ENCODE results near the gene SNCB. TPM values are rescaled to one million over a fixed set of nuclear protein-coding genes. Genes with fewer than 3 reads are reported as not detected.
A peak's percentile ranks its signal among the peaks of the same experiment; 100 is the strongest.
"Not testable (repeated sequence)": the region's sequence is repeated elsewhere in the genome, so short reads cannot be mapped to it uniquely, and the experiment has no call there.

The SNCB gene
- total RNA-seq, 1 donor: not detected

DNA sequence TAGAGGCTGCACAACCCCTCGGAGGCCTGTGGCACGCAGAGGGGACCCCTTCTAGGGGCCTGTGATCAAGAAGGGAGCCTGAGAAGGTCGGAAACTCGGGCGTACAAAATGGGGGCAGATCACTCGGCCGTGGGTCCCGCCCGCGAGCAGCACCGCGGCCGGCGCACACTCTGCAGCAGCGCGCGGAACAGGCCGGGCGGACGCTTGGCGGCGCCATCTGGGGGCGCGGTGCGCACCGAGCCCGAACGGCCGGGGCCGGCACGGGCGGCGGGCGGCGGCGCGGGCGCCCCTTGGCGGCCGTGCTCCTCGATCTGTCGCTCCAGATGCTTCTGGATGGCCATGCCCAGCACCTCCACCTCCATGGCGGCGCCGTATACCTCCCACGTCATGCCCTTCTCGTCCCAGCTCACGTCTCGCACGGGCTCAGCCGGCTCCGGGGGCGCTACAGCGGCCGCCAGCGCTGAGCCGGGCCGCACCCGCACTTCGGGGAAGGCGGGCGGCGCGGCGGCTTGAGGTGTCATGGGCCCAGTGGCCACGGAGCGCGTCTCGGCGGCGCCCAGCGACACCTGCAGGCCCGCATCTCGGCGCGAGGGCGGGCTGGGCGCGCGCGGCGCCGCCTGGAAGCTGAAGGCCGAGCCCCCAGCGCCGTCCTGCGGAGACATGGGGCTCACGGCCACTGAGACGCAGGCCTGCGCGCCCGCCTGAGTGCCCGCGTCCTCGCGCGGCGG, 33.5 kb downstream of the SNCB start:
- peak; percentile 33 for DNase-seq (ENCODE audit: low read depth)
- no peak overlapping the region for H3K4me3 ChIP-seq (ENCODE audit: low read depth, low read length)
- peak; percentile 20 for TF ChIP-seq CTCF (IDR thresholded peaks at IDR 0.05; ENCODE audit: insufficient read depth, low read depth, low read length)

DNA sequence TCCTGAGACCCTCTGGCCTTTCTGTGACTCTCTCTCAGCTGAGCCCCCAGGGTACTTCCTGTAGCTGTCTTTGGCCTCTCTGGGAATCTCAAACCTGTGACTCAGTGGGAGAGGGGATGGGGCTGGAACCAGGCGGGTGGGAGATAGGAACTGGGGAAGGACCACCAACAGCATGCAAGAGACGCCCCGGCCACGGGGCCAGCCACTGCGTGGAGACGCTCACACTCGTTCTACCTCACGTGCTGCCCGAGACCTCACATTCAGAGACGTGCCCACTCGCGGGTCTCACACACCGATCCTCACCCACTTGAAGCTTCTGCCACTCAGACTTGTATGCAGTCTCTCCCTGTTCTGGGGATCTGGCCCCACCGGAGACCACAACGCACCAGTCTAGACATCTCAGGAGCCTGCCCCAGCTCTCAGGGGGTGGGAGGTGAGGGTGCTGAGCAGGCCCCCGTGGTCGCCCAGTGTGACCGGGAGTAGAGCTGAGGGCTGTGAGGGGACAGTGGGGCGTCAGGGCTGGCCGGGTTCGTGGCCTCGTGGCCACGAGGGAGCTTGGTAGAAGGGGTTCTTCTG, 34.2 kb downstream of the SNCB start:
- TF ChIP-seq CTCF (IDR thresholded peaks at IDR 0.05; ENCODE audit: insufficient read depth, low read depth, low read length): no peak
- H3K4me3 ChIP-seq (ENCODE audit: low read depth, low read length): no peak overlapping the region
- no peak for DNase-seq (ENCODE audit: low read depth)

DNA sequence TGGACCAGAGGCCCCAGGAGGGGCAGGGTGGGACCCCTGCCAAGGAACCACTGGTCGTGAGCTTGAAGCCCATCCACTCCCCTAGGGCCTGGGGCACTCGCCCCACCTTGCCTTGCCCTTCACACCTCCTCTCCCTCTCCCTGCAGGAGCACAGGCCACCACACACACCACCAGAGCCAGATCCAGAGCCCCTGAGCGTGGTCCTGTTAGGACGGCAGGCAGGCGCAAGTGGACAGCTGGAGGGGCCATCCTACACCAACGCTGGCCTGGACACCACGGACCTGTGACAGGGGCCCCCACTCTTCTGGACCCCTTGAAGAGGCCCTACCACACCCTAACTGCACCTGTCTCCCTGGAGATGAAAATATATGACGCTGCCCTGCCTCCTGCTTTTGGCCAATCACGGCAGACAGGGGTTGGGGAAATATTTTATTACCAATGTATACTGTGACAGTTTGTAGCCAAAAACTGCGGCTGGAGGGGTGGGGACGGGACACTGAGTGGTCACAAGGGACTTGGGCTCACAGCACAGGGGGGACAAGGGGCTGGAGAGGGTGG, 34.9 kb downstream of the SNCB start:
- no peak overlapping the region for H3K4me3 ChIP-seq (ENCODE audit: low read depth, low read length)
- no peak for DNase-seq (ENCODE audit: low read depth)
- no peak for TF ChIP-seq CTCF (IDR thresholded peaks at IDR 0.05; ENCODE audit: insufficient read depth, low read depth, low read length)

- no peak for DNase-seq (ENCODE audit: low read depth)
- H3K4me3 ChIP-seq (ENCODE audit: low read depth, low read length): no peak overlapping the region
- TF ChIP-seq CTCF (IDR thresholded peaks at IDR 0.05; ENCODE audit: insufficient read depth, low read depth, low read length): no peak
Measured at GRCh38 chr5:176594554-176594953, 35.8 kb downstream of the SNCB start.

DNA sequence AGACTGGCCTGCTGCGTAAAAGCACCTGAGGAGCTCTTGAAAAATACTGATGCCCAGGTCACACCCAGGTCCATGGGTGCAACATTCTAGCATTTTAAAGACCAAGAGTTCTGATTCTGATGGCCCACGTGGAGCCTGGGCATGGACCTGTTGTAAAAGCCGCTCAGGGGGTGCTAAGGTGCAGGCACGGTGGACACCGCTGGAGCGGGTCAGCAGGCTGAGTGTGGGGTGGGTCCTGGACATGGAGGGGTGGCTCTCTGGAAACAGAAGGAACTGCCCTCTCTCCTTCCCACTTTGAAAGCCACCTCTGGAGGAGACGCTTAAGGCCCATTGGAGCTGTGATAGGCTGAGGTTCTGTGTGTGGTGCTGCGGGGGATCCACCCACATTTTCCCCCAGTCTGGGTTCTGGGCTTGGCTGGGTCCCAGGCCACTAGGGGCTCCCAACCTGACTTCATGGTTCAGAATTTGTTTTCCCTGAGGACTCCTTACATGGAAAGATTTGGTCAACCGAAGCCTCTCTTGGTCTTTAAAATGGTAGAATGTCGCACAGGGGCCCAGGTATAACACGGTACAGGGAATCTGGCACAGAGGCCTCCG, 37.0 kb downstream of the SNCB start:
- DNase-seq (ENCODE audit: low read depth): no peak
- no peak overlapping the region for H3K4me3 ChIP-seq (ENCODE audit: low read depth, low read length)
- no peak for TF ChIP-seq CTCF (IDR thresholded peaks at IDR 0.05; ENCODE audit: insufficient read depth, low read depth, low read length)

GRCh38 chr5:176592573-176592972, 37.8 kb downstream of the SNCB start:
- H3K4me3 ChIP-seq (ENCODE audit: low read depth, low read length): no peak overlapping the region
- no peak for DNase-seq (ENCODE audit: low read depth)
- TF ChIP-seq CTCF (IDR thresholded peaks at IDR 0.05; ENCODE audit: insufficient read depth, low read depth, low read length): no peak

- DNase-seq (ENCODE audit: low read depth); H3K4me3 ChIP-seq (ENCODE audit: low read depth, low read length): not testable (repeated sequence)
Measured at GRCh38 chr5:176591667-176592066, 38.7 kb downstream of the SNCB start.
